SU-DHL-6 (cell line): ENCODE results near the gene FAM168B.

ENCODE experiments used
- EZH2phosphoT487 ChIP-seq: fragments of 200-600 bp; sonication (generic), shearing (Covaris generic); conservative IDR thresholded peaks from 2 replicates; pipeline ENCODE4 v1.6.1; 2018; ENCODE audit warnings: mild to moderate bottlenecking, antibody characterized with exemption, low read length, moderate library complexity, mixed read lengths
- TF ChIP-seq, protein P1 (sequence below): fragments of 200-600 bp; sonication (generic); IDR thresholded peaks from one replicate; pipeline ENCODE4 v1.5.1; 2017; ENCODE audit warnings: antibody characterized with exemption, mild to moderate bottlenecking, low read length, moderate library complexity; ENCODE audit not compliant: insufficient read depth, poor library complexity, severe bottlenecking

DNA sequence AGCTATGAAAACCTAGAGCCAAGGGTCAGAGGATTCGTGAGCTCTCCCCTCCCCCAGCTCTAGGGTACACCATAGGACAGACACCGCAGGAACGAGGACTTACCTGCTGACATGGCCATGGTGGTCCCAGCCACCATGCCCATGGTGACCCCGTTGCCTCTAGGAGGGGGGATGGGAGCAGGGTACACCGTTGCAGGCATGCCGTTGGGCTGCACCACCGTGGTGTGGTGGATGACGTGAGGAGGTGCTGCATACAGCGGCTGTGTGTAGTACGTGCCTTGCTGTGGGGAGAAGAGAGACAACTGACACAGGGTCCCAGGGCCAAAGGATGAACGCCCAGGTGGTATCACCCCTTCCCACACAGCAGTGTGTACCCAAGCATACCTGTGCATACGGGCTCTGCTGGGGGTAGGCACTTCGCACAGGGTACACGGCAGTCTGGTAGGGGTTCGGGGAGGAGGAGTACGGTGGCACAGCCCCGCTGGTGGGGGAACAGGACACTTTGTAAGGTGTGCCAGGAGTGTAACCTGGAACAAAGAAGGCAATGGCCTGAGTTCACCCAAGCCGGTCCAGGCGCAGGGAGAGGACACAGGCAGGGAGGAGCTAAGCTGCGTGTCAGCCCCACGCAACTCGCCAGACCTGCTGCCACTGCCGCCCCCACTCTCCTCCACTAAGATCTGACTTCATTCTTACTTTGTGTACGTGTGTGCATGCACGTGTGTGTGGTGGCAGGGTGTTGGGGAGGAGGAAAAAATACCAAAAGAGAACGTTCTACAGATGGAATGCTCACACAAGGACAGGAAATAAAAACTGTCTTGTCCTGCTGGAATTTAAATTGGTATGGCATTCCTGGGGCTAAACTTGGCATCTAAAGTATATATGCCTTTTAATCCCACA, 37.8 kb downstream of the FAM168B start:
- TF ChIP-seq, protein P1, sequence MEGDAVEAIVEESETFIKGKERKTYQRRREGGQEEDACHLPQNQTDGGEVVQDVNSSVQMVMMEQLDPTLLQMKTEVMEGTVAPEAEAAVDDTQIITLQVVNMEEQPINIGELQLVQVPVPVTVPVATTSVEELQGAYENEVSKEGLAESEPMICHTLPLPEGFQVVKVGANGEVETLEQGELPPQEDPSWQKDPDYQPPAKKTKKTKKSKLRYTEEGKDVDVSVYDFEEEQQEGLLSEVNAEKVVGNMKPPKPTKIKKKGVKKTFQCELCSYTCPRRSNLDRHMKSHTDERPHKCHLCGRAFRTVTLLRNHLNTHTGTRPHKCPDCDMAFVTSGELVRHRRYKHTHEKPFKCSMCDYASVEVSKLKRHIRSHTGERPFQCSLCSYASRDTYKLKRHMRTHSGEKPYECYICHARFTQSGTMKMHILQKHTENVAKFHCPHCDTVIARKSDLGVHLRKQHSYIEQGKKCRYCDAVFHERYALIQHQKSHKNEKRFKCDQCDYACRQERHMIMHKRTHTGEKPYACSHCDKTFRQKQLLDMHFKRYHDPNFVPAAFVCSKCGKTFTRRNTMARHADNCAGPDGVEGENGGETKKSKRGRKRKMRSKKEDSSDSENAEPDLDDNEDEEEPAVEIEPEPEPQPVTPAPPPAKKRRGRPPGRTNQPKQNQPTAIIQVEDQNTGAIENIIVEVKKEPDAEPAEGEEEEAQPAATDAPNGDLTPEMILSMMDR: no peak
- no peak for TF ChIP-seq EZH2phosphoT487
